Measurements from ENCODE around the gene REELD1. TPM values are rescaled to one million over a fixed set of nuclear protein-coding genes. Genes with fewer than 3 reads are reported as not detected.

The REELD1 gene
- total and polyA plus RNA-seq, 9 of the 15 experiments (the other 6 are each of a cell fraction or from before 2014, with no cell fraction given), result not detected

DNA sequence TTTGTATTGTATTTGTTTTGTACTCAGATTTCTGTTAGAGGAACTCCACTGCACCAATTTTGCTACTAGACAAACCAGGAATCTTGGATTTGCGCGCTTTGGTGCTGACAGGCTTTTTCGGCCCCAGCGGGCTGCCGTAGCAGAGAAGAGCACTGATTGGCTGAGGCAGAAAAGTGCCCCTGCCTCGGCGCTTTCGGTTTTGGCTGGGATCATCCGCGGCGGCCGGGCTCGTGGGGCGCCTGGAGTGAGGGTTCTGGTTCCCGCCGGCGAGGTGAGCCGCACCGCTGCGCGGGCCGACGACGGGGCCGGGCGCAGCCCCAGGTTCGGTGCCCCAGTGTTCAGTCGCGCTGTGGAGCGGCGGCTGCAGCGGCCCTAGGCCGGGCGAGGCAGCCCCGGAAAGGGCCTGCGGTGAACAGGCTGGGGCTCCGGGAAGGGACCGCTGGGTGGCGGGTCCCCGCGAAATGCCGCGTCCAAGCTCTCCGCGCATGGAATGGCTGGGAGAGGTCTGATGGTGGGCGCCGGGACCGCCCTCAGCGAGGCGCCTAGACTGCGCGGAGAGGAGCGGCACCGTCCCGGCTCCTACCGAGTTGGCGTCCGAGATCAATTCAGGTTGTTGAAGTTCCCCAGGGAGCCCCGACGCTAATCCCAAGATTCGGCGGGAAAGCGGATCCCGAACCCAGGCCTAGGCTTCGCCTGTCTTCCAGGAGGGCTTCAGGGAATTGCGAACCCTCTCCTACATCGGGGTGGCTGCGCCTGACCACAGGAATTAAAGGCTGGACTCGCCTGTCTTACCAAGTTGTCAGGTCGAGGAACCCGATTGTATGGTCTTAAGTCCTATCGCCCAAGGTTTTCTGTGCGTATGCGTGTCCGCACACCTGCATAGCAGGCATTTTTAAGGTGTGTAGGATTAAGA is 38.5 kb upstream of the REELD1 start, which contains the start of gene LSM6 (continued):
- TF ChIP-seq SMARCB1 (IDR thresholded peaks at IDR 0.05; ENCODE audit: insufficient read length, low read depth), result no peak
- TF ChIP-seq TAF15 (IDR thresholded peaks at IDR 0.05; ENCODE audit: low read depth, low read length), result no peak
- no peak for TF ChIP-seq DNMT1 (IDR thresholded peaks at IDR 0.05)
- TF ChIP-seq ZBTB1 (CRISPR knock-in tag; IDR thresholded peaks at IDR 0.05; ENCODE audit: borderline replicate concordance, low read depth), result no peak
- TF ChIP-seq PHB (CRISPR knock-in tag; IDR thresholded peaks at IDR 0.05), result no peak
- no peak for TF ChIP-seq PML (IDR thresholded peaks at IDR 0.05; ENCODE audit: low read length)
- no peak for TF ChIP-seq ETV5 (CRISPR knock-in tag; IDR thresholded peaks at IDR 0.05; ENCODE audit: low read depth)
- TF ChIP-seq, protein P1, sequence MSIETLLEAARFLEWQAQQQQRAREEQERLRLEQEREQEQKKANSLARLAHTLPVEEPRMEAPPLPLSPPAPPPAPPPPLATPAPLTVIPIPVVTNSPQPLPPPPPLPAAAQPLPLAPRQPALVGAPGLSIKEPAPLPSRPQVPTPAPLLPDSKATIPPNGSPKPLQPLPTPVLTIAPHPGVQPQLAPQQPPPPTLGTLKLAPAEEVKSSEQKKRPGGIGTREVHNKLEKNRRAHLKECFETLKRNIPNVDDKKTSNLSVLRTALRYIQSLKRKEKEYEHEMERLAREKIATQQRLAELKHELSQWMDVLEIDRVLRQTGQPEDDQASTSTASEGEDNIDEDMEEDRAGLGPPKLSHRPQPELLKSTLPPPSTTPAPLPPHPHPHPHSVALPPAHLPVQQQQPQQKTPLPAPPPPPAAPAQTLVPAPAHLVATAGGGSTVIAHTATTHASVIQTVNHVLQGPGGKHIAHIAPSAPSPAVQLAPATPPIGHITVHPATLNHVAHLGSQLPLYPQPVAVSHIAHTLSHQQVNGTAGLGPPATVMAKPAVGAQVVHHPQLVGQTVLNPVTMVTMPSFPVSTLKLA (conservative IDR thresholded peaks at IDR 0.05), result peak in 1 of 2 experiments; percentile 72; a peak in 2 of 4 replicates
- TF ChIP-seq FOXA3 (CRISPR knock-in tag; conservative IDR thresholded peaks at IDR 0.05 in 1 of 2, IDR thresholded peaks at IDR 0.05 in 1 of 2), result no peak
- no peak for TF ChIP-seq MAFG (tag; conservative IDR thresholded peaks at IDR 0.05)
- 0 out of 2 replicates have a peak, but pooled peaks have one; percentile 41 for TF ChIP-seq AFF4 (CRISPR knock-in tag; IDR thresholded peaks at IDR 0.05)
- TF ChIP-seq NFRKB (IDR thresholded peaks at IDR 0.05; ENCODE audit: low read depth), result no peak
- TF ChIP-seq NFATC3 (IDR thresholded peaks at IDR 0.05), result no peak
- TF ChIP-seq NFYB (IDR thresholded peaks at IDR 0.05; ENCODE audit: extremely low read depth, insufficient read length), result no peak
- no peak for TF ChIP-seq HLTF (IDR thresholded peaks at IDR 0.05)
- peak; percentile 40 to 53; a peak in 3 of 4 replicates for TF ChIP-seq NRF1 (conservative IDR thresholded peaks at IDR 0.05 in 1 of 2, IDR thresholded peaks at IDR 0.05 in 1 of 2)
- TF ChIP-seq EP400 (IDR thresholded peaks at IDR 0.05), result peak; percentile 21; the same call in 1 of the 2 replicates
- TF ChIP-seq POLR2A (conservative IDR thresholded peaks at IDR 0.05), result peak; percentile 77
- TF ChIP-seq, protein P2, sequence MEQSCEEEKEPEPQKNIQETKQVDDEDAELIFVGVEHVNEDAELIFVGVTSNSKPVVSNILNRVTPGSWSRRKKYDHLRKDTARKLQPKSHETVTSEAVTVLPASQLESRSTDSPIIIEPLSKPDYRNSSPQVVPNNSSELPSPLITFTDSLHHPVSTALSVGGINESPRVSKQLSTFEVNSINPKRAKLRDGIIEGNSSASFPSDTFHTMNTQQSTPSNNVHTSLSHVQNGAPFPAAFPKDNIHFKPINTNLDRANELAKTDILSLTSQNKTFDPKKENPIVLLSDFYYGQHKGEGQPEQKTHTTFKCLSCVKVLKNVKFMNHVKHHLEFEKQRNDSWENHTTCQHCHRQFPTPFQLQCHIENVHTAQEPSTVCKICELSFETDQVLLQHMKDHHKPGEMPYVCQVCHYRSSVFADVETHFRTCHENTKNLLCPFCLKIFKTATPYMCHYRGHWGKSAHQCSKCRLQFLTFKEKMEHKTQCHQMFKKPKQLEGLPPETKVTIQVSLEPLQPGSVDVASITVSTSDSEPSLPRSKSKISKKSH (CRISPR knock-in tag; IDR thresholded peaks at IDR 0.05), result no peak
- TF ChIP-seq ZNF717 (CRISPR knock-in tag; IDR thresholded peaks at IDR 0.05), result no peak
- no peak for TF ChIP-seq HMG20B (CRISPR knock-in tag; IDR thresholded peaks at IDR 0.05)

All from K562 (cell line).